WTC11 (cell line): ENCODE data around the gene FNBP1L. TPM values are rescaled to one million over a fixed set of nuclear protein-coding genes. Genes with fewer than 3 reads are reported as not detected.
A peak's percentile ranks its signal among the peaks of the same experiment; 100 is the strongest.

ENCODE experiments used
- ATAC-seq: fragments of 200-7000 bp; cut with Tn5 transposase; 2 replicates; pipeline ENCODE4 v1.10.0; 2021; ENCODE audit warnings: mild to moderate bottlenecking, moderate library complexity
- CTCF ChIA-PET: fragments of 300-600 bp; sonication (Branson Sonifier 250); formaldehyde crosslinking; loops from one replicate; lab custom pipeline; 2021; ENCODE audit warnings: antibody characterized with exemption; lab: Charles Lee
- POLR2A ChIA-PET: fragments of 350-600 bp; sonication (Branson Sonifier 250); formaldehyde crosslinking; loops from one replicate; lab custom pipeline; 2021; ENCODE audit warnings: antibody characterized with exemption; lab: Charles Lee
- DNase-seq: peaks from one replicate; pipeline ENCODE4 v3.0.0; 2021; ENCODE audit warnings: low spot score
- H3K27ac Mint-ChIP-seq: 2 replicates; pipeline ENCODE4 v1.8.0; 2021; ENCODE audit warnings: mixed read lengths
- H3K27me3 Mint-ChIP-seq: 2 replicates; pipeline ENCODE4 v1.8.0; 2021; ENCODE audit warnings: low read depth, mild to moderate bottlenecking, moderate library complexity, mixed read lengths
- H3K36me3 Mint-ChIP-seq: 2 replicates; pipeline ENCODE4 v1.8.0; 2021; ENCODE audit warnings: mixed read lengths
- H3K4me1 Mint-ChIP-seq: 2 replicates; pipeline ENCODE4 v1.8.0; 2022; ENCODE audit warnings: mixed read lengths
- H3K4me3 Mint-ChIP-seq: 2 replicates; pipeline ENCODE4 v1.8.0; 2021; ENCODE audit warnings: mild to moderate bottlenecking, moderate library complexity, mixed read lengths
- H3K9me3 Mint-ChIP-seq: 2 replicates; pipeline ENCODE4 v1.8.0; 2021; ENCODE audit warnings: mixed read lengths
- ATF3 ChIP-seq: sonication (generic); formaldehyde crosslinking; conservative IDR thresholded peaks from 2 replicates; pipeline ENCODE4 v1.8.1; 2022; ENCODE audit warnings: mild to moderate bottlenecking, missing genetic modification reagents
- ATF6 ChIP-seq: sonication (generic); formaldehyde crosslinking; IDR thresholded peaks from 2 replicates; pipeline ENCODE4 v1.8.1; 2023; ENCODE audit warnings: mild to moderate bottlenecking, missing genetic modification reagents
- E2F1 ChIP-seq: sonication (generic); formaldehyde crosslinking; IDR thresholded peaks from 2 replicates; pipeline ENCODE4 v1.8.0; 2022; ENCODE audit warnings: mild to moderate bottlenecking, missing genetic modification reagents
- EMX1 ChIP-seq: fragments of 250-450 bp; sonication (Bioruptor Pico); IDR thresholded peaks from 2 replicates; pipeline ENCODE4 v1.8.0; 2021; ENCODE audit warnings: mild to moderate bottlenecking
- FOXK1 ChIP-seq: sonication (generic); formaldehyde crosslinking; IDR thresholded peaks from 2 replicates; pipeline ENCODE4 v1.8.0; 2022; ENCODE audit warnings: mild to moderate bottlenecking, moderate library complexity, missing genetic modification reagents
- JUN ChIP-seq: sonication (generic); formaldehyde crosslinking; IDR thresholded peaks from 2 replicates; pipeline ENCODE4 v1.8.0; 2023; ENCODE audit warnings: mild to moderate bottlenecking, missing genetic modification reagents
- MXD4 ChIP-seq: fragments of 250-450 bp; sonication (Bioruptor Pico); IDR thresholded peaks from 2 replicates; pipeline ENCODE4 v1.8.0; 2021; ENCODE audit warnings: mild to moderate bottlenecking, moderate library complexity, borderline replicate concordance
- NFE2L1 ChIP-seq: sonication (generic); formaldehyde crosslinking; IDR thresholded peaks from 2 replicates; pipeline ENCODE4 v1.8.1; 2023; ENCODE audit warnings: missing genetic modification reagents
- NR3C1 ChIP-seq: sonication (generic); formaldehyde crosslinking; conservative IDR thresholded peaks from 2 replicates; pipeline ENCODE4 v1.8.1; 2023; ENCODE audit warnings: low read depth, mild to moderate bottlenecking, missing genetic modification reagents
- OVOL2 ChIP-seq: fragments of 250-450 bp; sonication (Bioruptor Pico); IDR thresholded peaks from 2 replicates; pipeline ENCODE4 v1.9.0; 2021; ENCODE audit warnings: mild to moderate bottlenecking, borderline replicate concordance
- PRRX2 ChIP-seq: fragments of 250-450 bp; sonication (Bioruptor Pico); IDR thresholded peaks from 2 replicates; pipeline ENCODE4 v1.8.0; 2021; ENCODE audit warnings: mild to moderate bottlenecking
- TP53 ChIP-seq: sonication (generic); formaldehyde crosslinking; IDR thresholded peaks from 2 replicates; pipeline ENCODE4 v1.8.1; 2023; ENCODE audit warnings: mild to moderate bottlenecking, missing genetic modification reagents
- USF1 ChIP-seq: sonication (generic); formaldehyde crosslinking; IDR thresholded peaks from 2 replicates; pipeline ENCODE4 v1.8.0; 2022; ENCODE audit warnings: mild to moderate bottlenecking, missing genetic modification reagents
- USF2 ChIP-seq: sonication (generic); formaldehyde crosslinking; IDR thresholded peaks from 2 replicates; pipeline ENCODE4 v1.8.1; 2023; ENCODE audit warnings: mild to moderate bottlenecking, missing genetic modification reagents, moderate library complexity
- ZNF281 ChIP-seq: sonication (generic); formaldehyde crosslinking; IDR thresholded peaks from 2 replicates; pipeline ENCODE4 v1.8.0; 2023; ENCODE audit warnings: mild to moderate bottlenecking, missing genetic modification reagents
- ZNF425 ChIP-seq: fragments of 250-450 bp; sonication (Bioruptor Pico); conservative IDR thresholded peaks from 2 replicates; pipeline ENCODE4 v1.9.0; 2021; ENCODE audit warnings: mild to moderate bottlenecking
- total RNA-seq: library from RNA; stranded (reverse); gene quantifications from 3 replicates; pipeline ENCODE4 v1.2.3, GENCODE V29; 2021

Gene FNBP1L
- total RNA-seq, 1 experiment from 2014 or later: 79.1 TPM

- CTCF ChIA-PET: interaction anchor here (0.7 to 0.9 kb wide), 2 partner anchors 248 to 292 kb away, joined by 3 read pairs; no protein-coding TSS in a partner anchor
- H3K4me3 Mint-ChIP-seq: no peak overlapping the region
Measured at GRCh38 chr1:93596329-93597089, 148.6 kb downstream of the FNBP1L start.

GRCh38 chr1:93597709-93598108, 149.8 kb downstream of the FNBP1L start:
- peaks cover 53% of the 10 kb centered on the region for H3K4me1 Mint-ChIP-seq
- ATAC-seq: no peak
- no peak for DNase-seq
- POLR2A ChIA-PET: no interaction called here
- TF ChIP-seq EMX1 (no peak), ATF3 (CRISPR knock-in tag) (no peak), TP53 (CRISPR knock-in tag) (no peak), ZNF425 (no peak), FOXK1 (no peak), JUN (CRISPR knock-in tag) (no peak), ZNF281 (no peak), NR3C1 (no peak), ATF6 (CRISPR knock-in tag) (no peak), USF2 (CRISPR knock-in tag) (no peak), E2F1 (CRISPR knock-in tag) (no peak), USF1 (CRISPR knock-in tag) (no peak)
- H3K27ac Mint-ChIP-seq: peak overlapping the region; percentile 58
- H3K4me3 Mint-ChIP-seq: no peak overlapping the region
- CTCF ChIA-PET: interaction anchor here (0.6 to 1.8 kb wide), 2 partner anchors 16 to 447 kb away, joined by 4 to 5 read pairs; no protein-coding TSS in a partner anchor
- no peaks in the 10 kb centered on the region for H3K9me3 Mint-ChIP-seq
- no peaks in the 10 kb centered on the region for H3K27me3 Mint-ChIP-seq
- H3K36me3 Mint-ChIP-seq: no peaks in the 10 kb centered on the region

More at GRCh38 chr1:93596329-93597089, 148.6 kb downstream of the FNBP1L start:
- TF ChIP-seq OVOL2 (CRISPR knock-in tag) (no peak), MXD4 (CRISPR knock-in tag) (no peak), NFE2L1 (CRISPR knock-in tag) (no peak), PRRX2 (CRISPR knock-in tag) (no peak)
- ATAC-seq (no peak), DNase-seq (no peak)
- H3K9me3 Mint-ChIP-seq: no peaks in the 10 kb centered on the region
- peak overlapping the region; percentile 57 for H3K27ac Mint-ChIP-seq
- H3K27me3 Mint-ChIP-seq: no peaks in the 10 kb centered on the region
- no peaks in the 10 kb centered on the region; the same call in 1 of the 2 replicates for H3K36me3 Mint-ChIP-seq
- H3K4me1 Mint-ChIP-seq: peaks cover 65% of the 10 kb centered on the region
- POLR2A ChIA-PET: no interaction called here
